A549 (cell line): ENCODE results near the gene AKIRIN2. TPM values are rescaled to one million over a fixed set of nuclear protein-coding genes. Genes with fewer than 3 reads are reported as not detected.
"Not testable (repeated sequence)": the region's sequence is repeated elsewhere in the genome, so short reads cannot be mapped to it uniquely, and the experiment has no call there.

ENCODE experiments used
- ATAC-seq, 2 experiments: fragments of 200-7000 bp in 1 of 2; fragments of >200 bp in 1 of 2; cut with Nextera tagmentation in 1 of 2; cut with Tn5 transposase in 1 of 2; 3 replicates each; pipeline versions ENCODE4 v1.8.0 to v1.9.1; 2018 to 2020; ENCODE audit warnings: mild to moderate bottlenecking in 1 of 2, moderate library complexity in 1 of 2
- CTCF ChIA-PET: fragments of 300-600 bp; sonication (Branson Sonifier 250); formaldehyde crosslinking; extraction: SDS; loops from one replicate; lab custom pipeline; 2021; ENCODE audit warnings: antibody characterized with exemption, inconsistent platforms; lab: Yijun Ruan, JAX
- POLR2A ChIA-PET: fragments of 350-600 bp; formaldehyde crosslinking; extraction: SDS; loops from one replicate; lab custom pipeline; 2021; ENCODE audit warnings: antibody characterized with exemption, inconsistent platforms; lab: Yijun Ruan, JAX
- DNase-seq, 2 experiments: peaks; one replicate each; pipeline versions ENCODE4 v3.0.0 to v3.0.0-alpha.2; 2011 to 2016; ENCODE audit warnings: low read depth in 1 of 2, low spot score in 1 of 2
- FAIRE-seq: peaks from 2 replicates; lab custom pipeline; 2011; peaks lifted over from hg19 to GRCh38; lab: Jason Lieb, UNC
- H3K27ac ChIP-seq, 2 experiments: fragments of >200 bp; sonication (Bioruptor Twin); formaldehyde crosslinking; 3 replicates each; pipeline ENCODE4 v1.5.1; 2016 to 2017
- H3K4me1 ChIP-seq: fragments of >200 bp; sonication (Bioruptor Twin); formaldehyde crosslinking; 3 replicates; pipeline ENCODE4 v1.6.1; 2016
- H3K4me2 ChIP-seq: fragments of >200 bp; sonication (Bioruptor Twin); formaldehyde crosslinking; 3 replicates; pipeline ENCODE4 v1.6.1; 2016
- H3K4me3 ChIP-seq: fragments of >200 bp; sonication (Bioruptor Twin); formaldehyde crosslinking; 3 replicates; pipeline ENCODE4 v1.5.1; 2016
- H3K9me3 ChIP-seq: fragments of >200 bp; sonication (Bioruptor Twin); formaldehyde crosslinking; 3 replicates; pipeline ENCODE4 v1.6.1; 2016
- CEBPB ChIP-seq, 2 experiments: fragments of >200 bp in 1 of 2; sonication (Bioruptor Twin) in 1 of 2; formaldehyde crosslinking in 1 of 2; IDR thresholded peaks; 2 replicates each; pipeline ENCODE4 v1.6.1; 2012 to 2016
- EHF ChIP-seq: fragments of 250-450 bp; sonication (Bioruptor Pico); IDR thresholded peaks from 2 replicates; pipeline ENCODE4 v1.5.0; 2020; ENCODE audit warnings: mild to moderate bottlenecking
- EHMT2 ChIP-seq: fragments of 200-600 bp; sonication (generic); IDR thresholded peaks from 2 replicates; pipeline ENCODE4 v1.6.1; 2016; ENCODE audit warnings: antibody characterized with exemption, low read depth, mild to moderate bottlenecking, moderate library complexity
- EP300 ChIP-seq, 2 experiments: fragments of >200 bp; sonication (Bioruptor Twin); formaldehyde crosslinking; IDR thresholded peaks; 2 replicates in 1 of 2; 3 replicates in 1 of 2; pipeline ENCODE4 v1.6.1; 2016 to 2017
- FOXS1 ChIP-seq: fragments of 250-450 bp; sonication (Bioruptor Pico); IDR thresholded peaks from 2 replicates; pipeline ENCODE4 v1.5.0; 2020; ENCODE audit warnings: mild to moderate bottlenecking, moderate library complexity
- GATA3 ChIP-seq: IDR thresholded peaks from 2 replicates; pipeline ENCODE4 v1.6.1; 2012; ENCODE audit warnings: borderline replicate concordance
- HEYL ChIP-seq: fragments of 250-450 bp; sonication (Bioruptor Pico); IDR thresholded peaks from 2 replicates; pipeline ENCODE4 v1.8.0; 2021; ENCODE audit warnings: mild to moderate bottlenecking, moderate library complexity
- HOXA7 ChIP-seq: fragments of 250-450 bp; sonication (Bioruptor Pico); IDR thresholded peaks from 2 replicates; pipeline ENCODE4 v1.5.0; 2020; ENCODE audit warnings: mild to moderate bottlenecking, moderate library complexity
- HOXB13 ChIP-seq: fragments of 250-450 bp; sonication (Bioruptor Pico); IDR thresholded peaks from 2 replicates; pipeline ENCODE4 v1.5.0; 2020; ENCODE audit warnings: low read depth, mild to moderate bottlenecking, moderate library complexity
- HOXB5 ChIP-seq: fragments of 250-450 bp; sonication (Bioruptor Pico); IDR thresholded peaks from 2 replicates; pipeline ENCODE4 v1.5.0; 2020; ENCODE audit warnings: mild to moderate bottlenecking, moderate library complexity
- JUN ChIP-seq, 2 experiments: fragments of >200 bp; sonication (Bioruptor Twin); formaldehyde crosslinking; IDR thresholded peaks; 2 replicates in 1 of 2; 3 replicates in 1 of 2; pipeline ENCODE4 v1.6.1; 2016 to 2017
- KDM1A ChIP-seq: fragments of 200-600 bp; sonication (generic); IDR thresholded peaks from 2 replicates; pipeline ENCODE4 v1.6.1; 2016; ENCODE audit warnings: low read depth, mild to moderate bottlenecking
- MYC ChIP-seq: IDR thresholded peaks from 2 replicates; pipeline ENCODE4 v1.6.1; 2012; ENCODE audit warnings: mild to moderate bottlenecking, inconsistent platforms, low read length, improper control_type of control experiment, borderline replicate concordance
- NFE2L2 ChIP-seq: fragments of 150-350 bp; conservative IDR thresholded peaks from 2 replicates; pipeline ENCODE4 v1.6.1; 2014; ENCODE audit warnings: low read length
- NR3C1 ChIP-seq: fragments of >200 bp; sonication (Bioruptor Twin); formaldehyde crosslinking; IDR thresholded peaks from 3 replicates; pipeline ENCODE4 v1.6.1; 2017
- POLR2A ChIP-seq: IDR thresholded peaks from 2 replicates; pipeline ENCODE4 v1.6.1; 2012; ENCODE audit warnings: mild to moderate bottlenecking, low read length
- POLR2AphosphoS2 ChIP-seq: conservative IDR thresholded peaks from 2 replicates; pipeline ENCODE4 v1.6.1; 2012; ENCODE audit warnings: low read length, improper control_type of control experiment, inconsistent platforms
- RAD21 ChIP-seq, 2 experiments: fragments of >200 bp in 1 of 2; sonication (Bioruptor Twin) in 1 of 2; formaldehyde crosslinking in 1 of 2; IDR thresholded peaks in 1 of 2; conservative IDR thresholded peaks in 1 of 2; 2 replicates in 1 of 2; 3 replicates in 1 of 2; pipeline ENCODE4 v1.6.1; 2012 to 2018; ENCODE audit warnings: inconsistent platforms in 1 of 2
- RFX5 ChIP-seq: fragments of 450-650 bp; IDR thresholded peaks from 2 replicates; pipeline ENCODE4 v1.7.1; 2014; ENCODE audit warnings: antibody characterized with exemption, mild to moderate bottlenecking, moderate library complexity
- SMC3 ChIP-seq: fragments of >200 bp; sonication (Bioruptor Twin); formaldehyde crosslinking; IDR thresholded peaks from 3 replicates; pipeline ENCODE4 v1.6.1; 2018; ENCODE audit warnings: inconsistent platforms
- SREBF2 ChIP-seq: fragments of 450-650 bp; IDR thresholded peaks from 2 replicates; pipeline ENCODE4 v1.6.1; 2014; ENCODE audit warnings: mild to moderate bottlenecking, moderate library complexity
- TFCP2L1 ChIP-seq: fragments of 250-450 bp; sonication (Bioruptor Pico); IDR thresholded peaks from 2 replicates; pipeline ENCODE4 v1.5.0; 2021; ENCODE audit warnings: mild to moderate bottlenecking
- TP53 ChIP-seq: fragments of 250-450 bp; sonication (Bioruptor Pico); IDR thresholded peaks from 2 replicates; pipeline ENCODE4 v1.5.0; 2021; ENCODE audit warnings: mild to moderate bottlenecking, moderate library complexity
- ZFP36 ChIP-seq: fragments of 450-650 bp; IDR thresholded peaks from 2 replicates; pipeline ENCODE4 v1.6.1; 2014; ENCODE audit warnings: borderline replicate concordance; ENCODE audit not compliant: partially characterized antibody
- ZSCAN20 ChIP-seq: fragments of 250-450 bp; sonication (Bioruptor Pico); IDR thresholded peaks from 2 replicates; pipeline ENCODE4 v1.8.0; 2022; ENCODE audit warnings: mild to moderate bottlenecking, moderate library complexity
- WGBS: methylation state at CpG from one replicate; pipeline ENCODE4 v1.1.6; 2017; ENCODE audit errors: missing lambda C conversion rate; 5-methylcytosine and 5-hydroxymethylcytosine counted together
- polyA plus RNA-seq, 4 experiments: library from polyadenylated mRNA; depleted of rRNA in 3 of 4; stranded (reverse); fragments of >200 nt; fragmentation: RNase III in 1 of 4; extraction: RNeasy Plus Mini Kit Qiagen cat#74134 plus additional on column Dnase treatment in 1 of 4; gene quantifications; 2 replicates in 3 of 4; 3 replicates in 1 of 4; pipeline ENCODE4 v1.2.3, GENCODE V29; 2011 to 2017
- TF ChIP-seq, protein P1 (sequence below): IDR thresholded peaks from 2 replicates; pipeline ENCODE4 v1.6.1; 2012; ENCODE audit warnings: low read depth, borderline replicate concordance
- TF ChIP-seq, protein P2 (sequence below): IDR thresholded peaks from 2 replicates; pipeline ENCODE4 v1.6.1; 2012
- TF ChIP-seq, protein P3 (sequence below): IDR thresholded peaks from 2 replicates; pipeline ENCODE4 v1.6.1; 2012
- TF ChIP-seq, protein P4 (sequence below): fragments of >200 bp; sonication (Bioruptor Twin); formaldehyde crosslinking; IDR thresholded peaks from 3 replicates; pipeline ENCODE4 v1.6.1; 2016

The AKIRIN2 gene
- polyA plus RNA-seq, 2 of the 4 experiments (the other 2 are of a cell fraction) = 23.7 to 40.1 TPM

DNA sequence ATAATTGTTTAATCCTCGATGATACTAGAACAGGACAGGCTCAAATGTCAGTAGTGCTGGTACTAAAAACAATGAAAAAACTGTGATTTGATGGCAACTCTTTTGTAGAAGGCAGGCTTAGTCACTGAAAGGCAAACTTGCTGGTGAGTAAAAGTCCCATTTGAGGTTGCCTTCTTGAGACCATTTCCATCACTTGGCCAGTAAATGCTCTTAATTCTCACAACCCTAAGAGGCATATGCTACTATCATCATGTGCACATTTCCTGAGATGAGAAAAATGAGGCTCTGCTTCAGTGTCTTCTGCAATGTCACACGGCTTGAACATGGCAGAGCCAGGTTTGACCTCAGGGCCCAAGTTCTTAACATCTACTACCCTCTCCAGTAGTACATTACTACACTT lies 9.9 kb downstream of the AKIRIN2 start (continued):
- TF ChIP-seq HOXB5 (CRISPR knock-in tag) = no peak
- TF ChIP-seq TFCP2L1 = no peak
- TF ChIP-seq MYC = no peak
- TF ChIP-seq, protein P1, sequence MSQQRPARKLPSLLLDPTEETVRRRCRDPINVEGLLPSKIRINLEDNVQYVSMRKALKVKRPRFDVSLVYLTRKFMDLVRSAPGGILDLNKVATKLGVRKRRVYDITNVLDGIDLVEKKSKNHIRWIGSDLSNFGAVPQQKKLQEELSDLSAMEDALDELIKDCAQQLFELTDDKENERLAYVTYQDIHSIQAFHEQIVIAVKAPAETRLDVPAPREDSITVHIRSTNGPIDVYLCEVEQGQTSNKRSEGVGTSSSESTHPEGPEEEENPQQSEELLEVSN = no peak
- TF ChIP-seq SREBF2 = no peak
- TF ChIP-seq FOXS1 (CRISPR knock-in tag) = no peak

DNA sequence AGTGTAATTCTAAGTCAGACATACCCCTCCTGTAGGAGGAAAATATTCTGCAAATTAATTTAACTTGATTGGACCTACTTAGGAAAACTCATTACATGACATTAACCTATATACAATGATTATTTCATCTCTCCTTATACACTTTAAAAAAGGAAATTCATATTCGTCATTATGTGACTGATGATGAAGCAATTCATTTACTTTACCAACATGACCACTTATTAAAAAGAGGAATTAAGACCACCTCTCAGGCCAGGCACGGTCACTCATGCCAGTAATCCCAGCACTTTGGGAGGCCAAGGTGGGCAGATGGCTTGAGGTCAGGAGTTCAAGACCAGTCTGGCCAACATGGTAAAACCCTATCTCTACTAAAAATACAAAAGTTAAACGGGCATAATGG lies 11.6 kb downstream of the AKIRIN2 start:
- ATAC-seq (no peak), DNase-seq (no peak), FAIRE-seq (no peak)
- POLR2A ChIA-PET = no interaction called here
- Histone ChIP-seq H3K4me3 (no peak overlapping the region), H3K4me1 (peaks cover 81% of the 10 kb centered on the region), H3K4me2 (no peak overlapping the region), H3K27ac (no peak overlapping the region), H3K9me3 (no peaks in the 10 kb centered on the region)
- CTCF ChIA-PET = no interaction called here
- TF ChIP-seq FOXS1 (CRISPR knock-in tag) (no peak), RFX5 (no peak), EHMT2 (no peak), NFE2L2 (no peak), EP300 (IDR thresholded peaks at IDR 0.05) (no peak), POLR2A (no peak), NR3C1 (no peak), HOXB5 (CRISPR knock-in tag) (no peak), HOXA7 (CRISPR knock-in tag) (no peak), KDM1A (no peak), RAD21 (conservative IDR thresholded peaks at IDR 0.05 in 1 of 2, IDR thresholded peaks at IDR 0.05 in 1 of 2) (no peak), CEBPB (IDR thresholded peaks at IDR 0.05) (no peak), ZFP36 (no peak), POLR2AphosphoS2 (no peak), JUN (IDR thresholded peaks at IDR 0.05) (no peak)
- TF ChIP-seq, protein P2, sequence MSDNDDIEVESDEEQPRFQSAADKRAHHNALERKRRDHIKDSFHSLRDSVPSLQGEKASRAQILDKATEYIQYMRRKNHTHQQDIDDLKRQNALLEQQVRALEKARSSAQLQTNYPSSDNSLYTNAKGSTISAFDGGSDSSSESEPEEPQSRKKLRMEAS = no peak
- TF ChIP-seq, protein P3, sequence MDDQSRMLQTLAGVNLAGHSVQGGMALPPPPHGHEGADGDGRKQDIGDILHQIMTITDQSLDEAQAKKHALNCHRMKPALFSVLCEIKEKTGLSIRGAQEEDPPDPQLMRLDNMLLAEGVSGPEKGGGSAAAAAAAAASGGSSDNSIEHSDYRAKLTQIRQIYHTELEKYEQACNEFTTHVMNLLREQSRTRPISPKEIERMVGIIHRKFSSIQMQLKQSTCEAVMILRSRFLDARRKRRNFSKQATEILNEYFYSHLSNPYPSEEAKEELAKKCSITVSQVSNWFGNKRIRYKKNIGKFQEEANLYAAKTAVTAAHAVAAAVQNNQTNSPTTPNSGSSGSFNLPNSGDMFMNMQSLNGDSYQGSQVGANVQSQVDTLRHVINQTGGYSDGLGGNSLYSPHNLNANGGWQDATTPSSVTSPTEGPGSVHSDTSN = no peak
- TF ChIP-seq, protein P4, sequence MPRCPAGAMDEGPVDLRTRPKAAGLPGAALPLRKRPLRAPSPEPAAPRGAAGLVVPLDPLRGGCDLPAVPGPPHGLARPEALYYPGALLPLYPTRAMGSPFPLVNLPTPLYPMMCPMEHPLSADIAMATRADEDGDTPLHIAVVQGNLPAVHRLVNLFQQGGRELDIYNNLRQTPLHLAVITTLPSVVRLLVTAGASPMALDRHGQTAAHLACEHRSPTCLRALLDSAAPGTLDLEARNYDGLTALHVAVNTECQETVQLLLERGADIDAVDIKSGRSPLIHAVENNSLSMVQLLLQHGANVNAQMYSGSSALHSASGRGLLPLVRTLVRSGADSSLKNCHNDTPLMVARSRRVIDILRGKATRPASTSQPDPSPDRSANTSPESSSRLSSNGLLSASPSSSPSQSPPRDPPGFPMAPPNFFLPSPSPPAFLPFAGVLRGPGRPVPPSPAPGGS = no peak
- WGBS = 91% methylated on average over 3 of the region's 3 CpGs

DNA sequence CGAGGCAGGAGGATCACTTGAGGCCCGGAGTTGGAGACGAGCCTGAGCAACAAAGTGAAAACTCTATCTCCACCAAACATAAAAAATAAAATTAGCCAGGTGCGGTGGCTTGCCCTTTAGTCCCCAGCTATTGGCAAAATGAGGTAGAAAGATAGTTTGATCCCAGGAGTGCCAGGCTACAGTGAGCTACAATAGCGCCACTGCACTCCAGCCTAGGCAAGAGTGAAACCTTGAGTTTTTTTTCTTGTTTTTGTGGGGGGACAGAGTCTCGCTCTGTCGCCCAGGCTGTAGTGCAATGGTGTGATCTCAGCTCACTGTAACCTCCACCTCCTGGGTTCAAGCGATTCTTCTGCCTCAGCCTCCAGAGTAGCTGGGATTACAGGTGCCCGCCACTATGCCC lies 14.1 kb downstream of the AKIRIN2 start:
- POLR2A ChIA-PET = interaction anchor here (1.0 kb wide), 1 partner anchor 15 kb away, joined by 9 read pairs; the partner anchor contains the start of gene AKIRIN2
- ATAC-seq, DNase-seq, FAIRE-seq, H3K4me3 ChIP-seq, CTCF ChIA-PET, H3K9me3 ChIP-seq, H3K4me2 ChIP-seq, H3K27ac ChIP-seq: not testable (repeated sequence)
- WGBS = 93% methylated on average over 9 of the region's 9 CpGs
- peaks cover 73% of the 10 kb centered on the region for H3K4me1 ChIP-seq

DNA sequence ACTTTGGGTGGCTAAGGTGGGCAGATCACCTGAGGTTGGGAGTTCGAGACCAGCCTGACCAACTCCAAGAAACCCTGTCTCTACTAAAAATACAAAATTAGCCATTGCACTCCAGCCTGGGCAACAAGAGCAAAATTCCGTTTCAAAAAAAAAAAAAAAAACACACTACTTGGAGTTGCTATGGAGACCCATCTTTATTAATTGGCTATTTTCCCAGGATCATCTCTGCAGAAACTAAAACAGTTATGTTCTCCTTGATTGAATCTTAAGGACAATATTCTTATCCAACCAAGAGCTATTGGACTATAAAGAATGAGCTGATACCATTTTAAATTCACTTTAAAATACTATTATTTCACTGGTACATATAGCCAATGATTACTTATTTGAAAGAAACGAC lies 14.7 kb downstream of the AKIRIN2 start:
- Histone ChIP-seq H3K4me2 (no peak overlapping the region), H3K27ac (no peak overlapping the region), H3K4me3 (no peak overlapping the region), H3K9me3 (no peaks in the 10 kb centered on the region), H3K4me1 (peaks cover 73% of the 10 kb centered on the region)
- no peak for FAIRE-seq
- no peak for ATAC-seq
- ChIA-PET POLR2A (interaction anchor here (1.0 kb wide), 1 partner anchor 15 kb away, joined by 9 read pairs; the partner anchor contains the start of gene AKIRIN2), CTCF (no interaction called here)
- DNase-seq = no peak
- WGBS = 69% methylated on average over 3 of the region's 3 CpGs
- TF ChIP-seq SMC3 (no peak), FOXS1 (CRISPR knock-in tag) (no peak), GATA3 (no peak), EHF (no peak), NFE2L2 (no peak), ZSCAN20 (CRISPR knock-in tag) (no peak), TP53 (CRISPR knock-in tag) (no peak), KDM1A (no peak), HOXB13 (CRISPR knock-in tag) (no peak), HEYL (CRISPR knock-in tag) (no peak), RFX5 (no peak), EP300 (IDR thresholded peaks at IDR 0.05) (no peak), TFCP2L1 (no peak)
- TF ChIP-seq, protein P3 = no peak
- TF ChIP-seq, protein P1 = no peak
